Liver (tissue), 9 donors: ENCODE measurements around the gene LYRM9. TPM values are rescaled to one million over a fixed set of nuclear protein-coding genes. Genes with fewer than 3 reads are reported as not detected.

Experiments
- DNase-seq: peaks from one replicate; pipeline ENCODE4 v3.0.0-alpha.2; 2017; ENCODE audit warnings: low spot score
- H3K27ac ChIP-seq, 2 donors: one replicate each; pipeline ENCODE4 v1.7.0; 2013; ENCODE audit warnings: inconsistent platforms in 2 of 2, low read length in 2 of 2, control low read depth in 1 of 2, low read depth in 1 of 2, mild to moderate bottlenecking in 1 of 2
- H3K27me3 ChIP-seq, 4 donors: one replicate each; pipeline versions ENCODE4 v1.6.1 to v1.7.0; 2013; ENCODE audit warnings: low read length in 3 of 4, inconsistent platforms in 1 of 4, mild to moderate bottlenecking in 1 of 4, moderate library complexity in 1 of 4; ENCODE audit not compliant: control insufficient read depth in 4 of 4, insufficient read depth in 4 of 4
- H3K36me3 ChIP-seq, 4 donors: one replicate each; pipeline versions ENCODE4 v1.6.1 to v1.7.0; 2013; ENCODE audit warnings: low read length in 3 of 4, mild to moderate bottlenecking in 3 of 4, low read depth in 1 of 4, moderate library complexity in 1 of 4; ENCODE audit not compliant: control insufficient read depth in 4 of 4, insufficient read depth in 3 of 4
- H3K4me1 ChIP-seq, 4 donors: one replicate each; pipeline versions ENCODE4 v1.6.1 to v1.7.0; 2013; ENCODE audit warnings: low read length in 3 of 4, mild to moderate bottlenecking in 3 of 4, moderate library complexity in 1 of 4; ENCODE audit not compliant: control insufficient read depth in 4 of 4, insufficient read depth in 4 of 4
- H3K4me3 ChIP-seq, 3 donors: one replicate each; pipeline versions ENCODE4 v1.6.1 to v1.7.0; 2013; ENCODE audit warnings: low read length in 3 of 3, control low read depth in 1 of 3, low read depth in 1 of 3, mild to moderate bottlenecking in 1 of 3
- H3K9ac ChIP-seq, 2 donors: one replicate each; pipeline ENCODE4 v1.7.0; 2013; ENCODE audit warnings: low read length in 2 of 2, mild to moderate bottlenecking in 2 of 2, moderate library complexity in 2 of 2, control low read depth in 1 of 2, low read depth in 1 of 2
- H3K9me3 ChIP-seq, 4 donors: one replicate each; pipeline versions ENCODE4 v1.6.1 to v1.7.0; 2013; ENCODE audit warnings: low read length in 3 of 4; ENCODE audit not compliant: control insufficient read depth in 4 of 4
- ATF3 ChIP-seq: IDR thresholded peaks from 2 replicates; pipeline ENCODE4 v1.6.1; 2016; ENCODE audit warnings: antibody characterized with exemption
- CTCF ChIP-seq: fragments of 150-350 bp; IDR thresholded peaks from 2 replicates; pipeline ENCODE4 v1.5.1; 2017; ENCODE audit warnings: improper control_type of control experiment, low read depth, low read length; ENCODE audit not compliant: missing input control
- EGR1 ChIP-seq, 2 donors: IDR thresholded peaks; 2 replicates each; pipeline ENCODE4 v1.6.1; 2016 to 2018; ENCODE audit warnings: antibody characterized with exemption in 2 of 2, low read depth in 2 of 2
- FOXA1 ChIP-seq: IDR thresholded peaks from 2 replicates; pipeline ENCODE4 v1.6.1; 2016; ENCODE audit warnings: antibody characterized with exemption
- JUND ChIP-seq, 2 donors: IDR thresholded peaks; 2 replicates each; pipeline ENCODE4 v1.6.1; 2016; ENCODE audit warnings: antibody characterized with exemption in 2 of 2
- MAX ChIP-seq: IDR thresholded peaks from 2 replicates; pipeline ENCODE4 v1.6.1; 2016; ENCODE audit warnings: antibody characterized with exemption
- RAD21 ChIP-seq, 2 donors: IDR thresholded peaks; 2 replicates each; pipeline ENCODE4 v1.6.1; 2016; ENCODE audit warnings: antibody characterized with exemption in 2 of 2, mild to moderate bottlenecking in 2 of 2
- YY1 ChIP-seq: IDR thresholded peaks from 2 replicates; pipeline ENCODE4 v1.6.1; 2016; ENCODE audit warnings: antibody characterized with exemption, mild to moderate bottlenecking
- ZBTB33 ChIP-seq: IDR thresholded peaks from 2 replicates; pipeline ENCODE4 v1.6.1; 2016; ENCODE audit warnings: antibody characterized with exemption
- WGBS: extraction: QIAGEN DNeasy Blood & Tissue Kit; methylation state at CpG from one replicate; pipeline ENCODE4 v1.1.7; 2013; 5-methylcytosine and 5-hydroxymethylcytosine counted together
- polyA plus RNA-seq, 2 donors: library from polyadenylated mRNA; stranded (reverse) in 1 of 2; unstranded in 1 of 2; fragments of 200-250 nt in 1 of 2; fragments of >200 nt in 1 of 2; fragmentation: Nextera tagmentation in 1 of 2; extraction: Ambion mirVana in 1 of 2; gene quantifications; one replicate each; pipeline versions ENCODE4 v1.2.1 to v1.2.3, GENCODE V29; 2013 to 2015
- total RNA-seq, 2 donors: library from RNA; depleted of rRNA; stranded (reverse); fragments of >200 nt; gene quantifications; one replicate each; pipeline ENCODE4 v1.2.3, GENCODE V29; 2014
- donor health status: healthy.
- donor health status: healthy.
- donor health status: healthy.
- donor health status: healthy.
- donor health status: healthy.

The LYRM9 gene
- total and polyA plus RNA-seq, 4 donors: 3.8 to 4.4 (median 4.1) TPM

- no peak overlapping the region for H3K27ac ChIP-seq
- 86% methylated on average over 5 of the region's 5 CpGs for WGBS
- no peaks in the 10 kb centered on the region for H3K4me1 ChIP-seq
- H3K9me3 ChIP-seq: no peaks in the 10 kb centered on the region
- no peaks in the 10 kb centered on the region for H3K36me3 ChIP-seq
- no peak overlapping the region for H3K4me3 ChIP-seq
- H3K27me3 ChIP-seq: no peaks in the 10 kb centered on the region
- TF ChIP-seq CTCF: no peak
- TF ChIP-seq ZBTB33: no peak
- TF ChIP-seq EGR1 (IDR thresholded peaks at IDR 0.05; ENCODE audit: low read depth in 2 of 2): no peak
- TF ChIP-seq ATF3: no peak
- no peak for TF ChIP-seq YY1
- no peak overlapping the region for H3K9ac ChIP-seq
- DNase-seq: no peak
These were observed 35.4 kb upstream of the LYRM9 start for GRCh38 chr17:27928587-27928986.

GRCh38 chr17:27927781-27928180, 34.6 kb upstream of the LYRM9 start:
- DNase-seq: no peak
- H3K4me1 ChIP-seq: no peaks in the 10 kb centered on the region
- H3K9me3 ChIP-seq: no peaks in the 10 kb centered on the region
- TF ChIP-seq JUND (IDR thresholded peaks at IDR 0.05): no peak
- no peak for TF ChIP-seq RAD21 (IDR thresholded peaks at IDR 0.05)
- no peak for TF ChIP-seq MAX
- TF ChIP-seq CTCF: no peak
- TF ChIP-seq YY1: no peak
- no peak for TF ChIP-seq EGR1 (IDR thresholded peaks at IDR 0.05; ENCODE audit: low read depth in 2 of 2)
- no peak for TF ChIP-seq FOXA1
- TF ChIP-seq ZBTB33: no peak
- H3K9ac ChIP-seq: no peak overlapping the region
- no peaks in the 10 kb centered on the region for H3K27me3 ChIP-seq
- no peak overlapping the region for H3K27ac ChIP-seq
- H3K4me3 ChIP-seq: no peak overlapping the region
- 86% methylated on average over 2 of the region's 2 CpGs for WGBS
- no peaks in the 10 kb centered on the region for H3K36me3 ChIP-seq
